SH-SY5Y (cell line): ENCODE measurements around the gene ADK.

Source experiments
- GATA2 ChIP-seq: IDR thresholded peaks from 2 replicates; pipeline ENCODE4 v1.6.1; 2011; ENCODE audit warnings: mild to moderate bottlenecking, low read depth, low read length
- GATA3 ChIP-seq: IDR thresholded peaks from 2 replicates; pipeline ENCODE4 v1.6.1; 2011; ENCODE audit warnings: low read depth, mild to moderate bottlenecking, low read length, moderate library complexity

- TF ChIP-seq GATA3 = no peak
- TF ChIP-seq GATA2 = no peak
Measured at GRCh38 chr10:74384615-74385183, 233.7 kb downstream of the ADK start.
